ENCODE results near the gene RAB21. TPM values are rescaled to one million over a fixed set of nuclear protein-coding genes. Genes with fewer than 3 reads are reported as not detected.

The RAB21 gene
- total RNA-seq (2014; rRNA removed), result 29.9 and 37.0 TPM in 2 replicates
- 32.2 TPM for polyA plus RNA-seq (2012)

DNA sequence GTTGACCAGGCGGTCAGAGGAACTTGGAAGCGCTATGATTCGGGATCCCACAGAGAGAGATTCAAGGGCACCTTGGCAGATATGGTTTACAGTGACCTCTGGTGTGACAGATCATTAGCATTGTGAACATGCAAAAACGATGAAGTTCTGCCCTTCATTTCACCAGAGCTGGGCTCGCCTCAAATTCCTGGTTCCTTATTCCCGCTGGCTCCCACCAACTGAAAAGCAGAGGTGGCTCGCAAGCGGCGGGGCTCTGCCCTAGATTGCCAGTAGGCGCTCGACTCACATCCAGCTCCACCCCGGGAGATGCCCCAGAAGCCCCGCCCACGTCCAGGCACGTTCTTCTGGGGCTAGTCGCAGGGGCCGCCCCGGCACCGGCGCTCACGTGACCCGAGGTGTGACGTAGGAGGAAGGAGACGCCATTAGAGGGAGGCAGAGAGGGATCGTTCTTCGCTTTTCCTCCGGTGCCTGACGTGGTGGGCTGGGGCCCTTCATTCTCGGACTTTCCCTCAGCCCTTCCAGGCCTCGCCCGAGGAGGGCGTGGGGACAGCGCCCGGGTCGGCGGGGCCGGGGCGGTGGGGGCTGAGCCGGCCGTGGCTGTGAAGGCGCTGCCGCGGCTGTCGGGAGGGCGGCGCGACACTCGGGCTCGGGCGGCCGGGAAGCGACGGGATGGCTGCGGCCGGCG, at the start of gene RAB21:
TSS of gene RAB21 (plus strand) at position 403 of the 685 bp plus-strand sequence. CDS start at position 670, 267 bp downstream.
- peak; percentile 96 for DNase-seq (ENCODE audit: low read depth)

GRCh38 chr12:71704920-71705319, 49.7 kb upstream of the RAB21 start:
- no peak for DNase-seq (ENCODE audit: low read depth)

DNA sequence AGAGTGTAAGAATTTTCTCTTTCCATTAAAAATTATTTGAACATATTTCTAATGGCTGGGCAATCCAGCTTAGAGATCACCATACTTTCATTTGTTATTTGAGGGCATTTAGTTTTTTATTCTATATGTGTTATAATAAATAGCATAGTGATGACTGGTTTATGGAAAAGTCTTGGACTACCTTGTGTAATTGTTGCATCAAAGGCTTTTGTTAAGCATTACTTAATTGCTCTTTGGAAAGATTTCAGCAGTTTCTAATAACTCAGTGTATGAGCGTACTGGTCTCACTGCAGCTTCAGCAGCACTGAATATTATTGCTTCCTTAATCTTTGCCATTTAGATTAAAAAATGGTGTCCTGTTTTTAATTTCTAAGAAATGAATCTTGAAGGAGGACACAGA, 46.0 kb upstream of the RAB21 start:
- DNase-seq (ENCODE audit: low read depth), result no peak

- DNase-seq (ENCODE audit: low read depth), result peak; percentile 92
These were observed 44.2 kb upstream of the RAB21 start for GRCh38 chr12:71710276-71711125.

DNA sequence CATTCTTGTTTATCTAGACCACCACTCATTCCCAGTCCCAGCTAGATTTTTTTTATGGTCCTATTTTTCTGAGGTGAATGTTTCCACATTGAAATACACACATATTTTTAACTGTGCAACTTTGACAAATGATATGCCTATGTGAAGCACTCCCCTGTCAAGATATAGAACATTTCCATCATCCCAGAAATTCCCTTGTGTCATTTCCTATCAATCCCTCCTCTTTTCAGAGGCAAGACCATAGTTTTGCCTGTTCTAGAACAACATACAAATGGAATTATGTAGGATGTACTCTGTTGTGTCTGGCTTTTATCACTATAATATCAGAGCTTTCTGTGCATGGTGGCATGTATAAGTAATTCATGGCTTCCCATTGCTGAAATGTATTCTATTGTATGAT, 36.1 kb upstream of the RAB21 start:
- no peak for DNase-seq (ENCODE audit: low read depth)

GRCh38 chr12:71719647-71720370, 34.9 kb upstream of the RAB21 start:
- no peak for DNase-seq (ENCODE audit: low read depth)

GRCh38 chr12:71721783-71722505, 32.7 kb upstream of the RAB21 start:
- DNase-seq (ENCODE audit: low read depth), result no peak

DNA sequence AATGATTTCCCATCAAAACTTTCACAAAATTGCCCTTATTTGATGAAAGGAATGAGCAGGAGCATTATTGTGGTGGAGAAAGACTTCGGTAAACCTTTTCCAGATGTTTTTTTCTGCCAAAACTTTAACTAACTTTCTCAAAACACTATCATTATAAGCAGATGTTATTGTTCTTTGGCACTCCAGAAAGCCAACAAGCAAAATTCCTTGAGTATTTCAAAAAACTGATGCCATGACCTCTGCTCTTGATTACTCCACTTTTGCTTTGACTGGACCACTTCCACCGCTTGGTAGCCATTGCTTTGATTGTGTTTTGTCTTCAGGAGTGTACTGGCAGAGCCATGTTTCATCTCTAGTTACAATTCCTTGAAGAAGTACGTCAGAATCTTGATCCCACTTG, 29.7 kb upstream of the RAB21 start:
- no peak for DNase-seq (ENCODE audit: low read depth)

DNA sequence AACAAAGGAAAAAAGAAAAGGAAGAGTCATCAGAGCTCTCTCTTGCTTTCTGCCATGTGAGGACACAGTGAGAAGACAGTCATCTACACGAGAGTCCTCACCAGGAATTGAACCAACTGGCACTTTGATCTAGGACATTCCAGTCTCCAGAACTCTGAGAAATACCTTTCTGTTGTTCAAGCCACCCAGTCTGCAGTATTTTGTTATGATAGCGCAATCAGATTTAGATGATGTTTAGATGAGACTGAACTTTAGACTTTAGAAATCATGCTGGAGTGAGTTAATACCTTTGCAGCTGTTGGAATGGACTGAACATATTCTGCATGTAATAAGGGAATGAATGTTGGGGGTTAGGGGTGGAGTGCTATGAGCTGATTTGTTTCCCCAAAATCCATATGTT, 28.1 kb upstream of the RAB21 start:
- DNase-seq (ENCODE audit: low read depth), result no peak

- DNase-seq (ENCODE audit: low read depth), result no peak
These were observed 26.7 kb upstream of the RAB21 start for GRCh38 chr12:71727958-71728357.

- DNase-seq (ENCODE audit: low read depth), result no peak
These were observed 23.7 kb upstream of the RAB21 start for GRCh38 chr12:71730936-71731335.

GRCh38 chr12:71731439-71732356, 23.0 kb upstream of the RAB21 start:
- DNase-seq (ENCODE audit: low read depth), result peak; percentile 40

GRCh38 chr12:71732357-71732712, 22.3 kb upstream of the RAB21 start:
- no peak for DNase-seq (ENCODE audit: low read depth)

- no peak for DNase-seq (ENCODE audit: low read depth)
These were observed 17.5 kb upstream of the RAB21 start for GRCh38 chr12:71737197-71737596.

DNA sequence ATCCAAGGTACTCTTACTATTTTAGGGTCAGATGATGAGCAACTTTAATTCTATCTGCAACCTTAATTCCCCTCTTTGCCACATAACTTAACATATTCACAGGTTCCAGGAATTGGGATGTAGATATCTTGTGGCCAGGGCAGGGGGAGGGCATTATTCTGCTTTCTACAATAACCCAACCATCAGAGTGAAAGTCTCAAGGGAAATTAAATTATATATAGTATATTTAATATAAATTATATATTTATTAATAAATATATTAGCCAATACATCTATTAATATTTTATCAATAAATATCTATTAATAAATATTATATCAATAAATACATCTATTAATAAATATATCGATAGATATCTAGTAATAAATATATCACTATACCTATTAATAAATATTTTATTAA, 11.7 kb upstream of the RAB21 start:
- DNase-seq (ENCODE audit: low read depth), result no peak

GRCh38 chr12:71744522-71745300, 10.0 kb upstream of the RAB21 start:
- DNase-seq (ENCODE audit: low read depth), result no peak

GRCh38 chr12:71746974-71747611, 7.6 kb upstream of the RAB21 start:
- DNase-seq (ENCODE audit: low read depth), result peak; percentile 61

DNA sequence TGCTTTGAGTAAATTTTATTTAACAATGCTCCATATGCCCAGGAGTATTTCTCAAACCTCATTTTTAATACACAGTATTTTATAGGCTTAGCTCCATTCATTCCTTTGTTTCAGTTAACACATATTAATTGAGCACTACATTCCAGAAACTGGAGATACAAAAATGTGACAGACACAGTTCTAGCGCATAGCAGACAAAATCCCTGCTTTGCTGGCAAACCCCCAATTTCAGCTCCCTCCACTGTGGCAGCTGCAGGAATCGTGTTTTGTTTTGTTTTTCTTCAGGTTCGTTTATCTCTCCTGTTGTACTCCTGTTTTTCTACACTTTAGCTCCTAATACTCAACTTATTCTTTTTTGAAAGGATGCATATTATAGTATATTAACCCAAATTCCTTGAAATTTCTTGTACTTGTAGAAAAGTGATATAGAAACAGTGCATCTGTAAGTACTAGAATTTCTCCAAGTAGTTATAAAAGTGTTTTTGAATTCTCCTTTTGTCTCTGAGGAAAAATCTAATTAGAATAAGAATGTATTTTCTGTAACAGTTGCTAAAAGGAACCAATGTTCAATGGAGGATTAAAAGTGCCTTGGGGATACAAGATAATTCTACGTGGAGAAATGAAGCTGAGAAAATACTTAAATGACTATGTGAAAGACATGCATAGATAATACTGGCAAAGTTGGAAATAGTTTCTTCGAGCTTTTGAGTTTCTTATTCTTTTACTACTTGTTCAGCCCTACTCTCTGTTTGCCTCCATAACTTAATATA, 6.4 kb upstream of the RAB21 start:
- DNase-seq (ENCODE audit: low read depth), result no peak

Data from LHCN-M2 (cell line).